Measurements from ENCODE around the gene NXPE3. TPM values are rescaled to one million over a fixed set of nuclear protein-coding genes. Genes with fewer than 3 reads are reported as not detected.
A peak's percentile ranks its signal among the peaks of the same experiment; 100 is the strongest.
"Not testable (repeated sequence)": the region's sequence is repeated elsewhere in the genome, so short reads cannot be mapped to it uniquely, and the experiment has no call there.

NXPE3 gene
- polyA plus RNA-seq, 2 donors, result 0.94 to 1.8 TPM

- Histone ChIP-seq H3K4me1 (ENCODE audit: control insufficient read depth in 2 of 2, insufficient read depth in 2 of 2, low read length in 1 of 2) (no peaks in the 10 kb centered on the region), H3K4me3 (ENCODE audit: low read depth in 1 of 2, low read length in 2 of 2) (no peak overlapping the region), H3K36me3 (ENCODE audit: control insufficient read depth in 2 of 2, insufficient read depth in 2 of 2, low read length in 1 of 2) (peaks cover 4 to 8% of the 10 kb centered on the region in 2 donors), H3K27me3 (ENCODE audit: control insufficient read depth in 1 of 2, insufficient read depth in 2 of 2, low read length in 2 of 2) (no peaks in the 10 kb centered on the region), H3K9me3 (ENCODE audit: control insufficient read depth in 2 of 2, insufficient read depth in 1 of 2, low read depth in 1 of 2, low read length in 1 of 2) (no peaks in the 10 kb centered on the region), H3K27ac (ENCODE audit: low read depth in 2 of 2, low read length in 1 of 2) (no peak overlapping the region)
- 75% methylated on average over 3 of the region's 3 CpGs for WGBS, 2 donors
These were observed 16.9 kb upstream of the NXPE3 start for GRCh38 chr3:101762041-101762646.

GRCh38 chr3:101777745-101778281 is 1.2 kb upstream of the NXPE3 start:
- not testable (repeated sequence) for H3K27ac ChIP-seq (ENCODE audit: low read depth in 2 of 2, low read length in 1 of 2); H3K9me3 ChIP-seq (ENCODE audit: control insufficient read depth in 2 of 2, insufficient read depth in 1 of 2, low read depth in 1 of 2, low read length in 1 of 2); H3K36me3 ChIP-seq (ENCODE audit: control insufficient read depth in 2 of 2, insufficient read depth in 2 of 2, low read length in 1 of 2); H3K4me3 ChIP-seq (ENCODE audit: low read depth in 1 of 2, low read length in 2 of 2); H3K27me3 ChIP-seq (ENCODE audit: control insufficient read depth in 1 of 2, insufficient read depth in 2 of 2, low read length in 2 of 2); H3K4me1 ChIP-seq (ENCODE audit: control insufficient read depth in 2 of 2, insufficient read depth in 2 of 2, low read length in 1 of 2)
- WGBS, 2 donors, result 86 to 94% methylated on average over 6 of the region's 6 CpGs

GRCh38 chr3:101778385-101779046 is 495 bp upstream of the NXPE3 start:
- 22 to 24% methylated on average over 21 of the region's 21 CpGs for WGBS, 2 donors
- Histone ChIP-seq H3K27me3 (ENCODE audit: control insufficient read depth in 1 of 2, insufficient read depth in 2 of 2, low read length in 2 of 2) (no peaks in the 10 kb centered on the region), H3K4me1 (ENCODE audit: control insufficient read depth in 2 of 2, insufficient read depth in 2 of 2, low read length in 1 of 2) (no peaks in the 10 kb centered on the region), H3K27ac (ENCODE audit: low read depth in 2 of 2, low read length in 1 of 2) (peak overlapping the region; percentile 89), H3K4me3 (ENCODE audit: low read depth in 1 of 2, low read length in 2 of 2) (peak overlapping the region; percentile 65 to 93), H3K9me3 (ENCODE audit: control insufficient read depth in 2 of 2, insufficient read depth in 1 of 2, low read depth in 1 of 2, low read length in 1 of 2) (no peaks in the 10 kb centered on the region), H3K36me3 (ENCODE audit: control insufficient read depth in 2 of 2, insufficient read depth in 2 of 2, low read length in 1 of 2) (peaks cover 0 to 4% of the 10 kb centered on the region in 2 donors)

- peaks cover 0 to 4% of the 10 kb centered on the region in 2 donors for H3K36me3 ChIP-seq (ENCODE audit: control insufficient read depth in 2 of 2, insufficient read depth in 2 of 2, low read length in 1 of 2)
- 23 to 24% methylated on average over 9 of the region's 9 CpGs for WGBS, 2 donors
- H3K27ac ChIP-seq (ENCODE audit: low read depth in 2 of 2, low read length in 1 of 2), result peak overlapping the region; percentile 89
- H3K4me1 ChIP-seq (ENCODE audit: control insufficient read depth in 2 of 2, insufficient read depth in 2 of 2, low read length in 1 of 2), result no peaks in the 10 kb centered on the region
- no peaks in the 10 kb centered on the region for H3K9me3 ChIP-seq (ENCODE audit: control insufficient read depth in 2 of 2, insufficient read depth in 1 of 2, low read depth in 1 of 2, low read length in 1 of 2)
- peak overlapping the region; percentile 65 to 93 for H3K4me3 ChIP-seq (ENCODE audit: low read depth in 1 of 2, low read length in 2 of 2)
- no peaks in the 10 kb centered on the region for H3K27me3 ChIP-seq (ENCODE audit: control insufficient read depth in 1 of 2, insufficient read depth in 2 of 2, low read length in 2 of 2)
These were observed 891 bp downstream of the NXPE3 start for GRCh38 chr3:101779822-101780381.

GRCh38 chr3:101780661-101781060 is 1.6 kb downstream of the NXPE3 start:
- Histone ChIP-seq H3K4me3 (ENCODE audit: low read depth in 1 of 2, low read length in 2 of 2) (no peak overlapping the region), H3K27me3 (ENCODE audit: control insufficient read depth in 1 of 2, insufficient read depth in 2 of 2, low read length in 2 of 2) (no peaks in the 10 kb centered on the region), H3K4me1 (ENCODE audit: control insufficient read depth in 2 of 2, insufficient read depth in 2 of 2, low read length in 1 of 2) (no peaks in the 10 kb centered on the region), H3K9me3 (ENCODE audit: control insufficient read depth in 2 of 2, insufficient read depth in 1 of 2, low read depth in 1 of 2, low read length in 1 of 2) (no peaks in the 10 kb centered on the region), H3K36me3 (ENCODE audit: control insufficient read depth in 2 of 2, insufficient read depth in 2 of 2, low read length in 1 of 2) (peaks cover 0 to 7% of the 10 kb centered on the region in 2 donors), H3K27ac (ENCODE audit: low read depth in 2 of 2, low read length in 1 of 2) (no peak overlapping the region)
- 47 to 65% methylated on average over 2 of the region's 2 CpGs for WGBS, 2 donors

- H3K9me3 ChIP-seq (ENCODE audit: control insufficient read depth in 2 of 2, insufficient read depth in 1 of 2, low read depth in 1 of 2, low read length in 1 of 2), result no peaks in the 10 kb centered on the region
- H3K36me3 ChIP-seq (ENCODE audit: control insufficient read depth in 2 of 2, insufficient read depth in 2 of 2, low read length in 1 of 2), result peaks cover 0 to 7% of the 10 kb centered on the region in 2 donors
- H3K4me1 ChIP-seq (ENCODE audit: control insufficient read depth in 2 of 2, insufficient read depth in 2 of 2, low read length in 1 of 2), result no peaks in the 10 kb centered on the region
- H3K4me3 ChIP-seq (ENCODE audit: low read depth in 1 of 2, low read length in 2 of 2), result no peak overlapping the region
- no peaks in the 10 kb centered on the region for H3K27me3 ChIP-seq (ENCODE audit: control insufficient read depth in 1 of 2, insufficient read depth in 2 of 2, low read length in 2 of 2)
- no peak overlapping the region for H3K27ac ChIP-seq (ENCODE audit: low read depth in 2 of 2, low read length in 1 of 2)
These were observed 2.2 kb downstream of the NXPE3 start for GRCh38 chr3:101781166-101781565.

- no peaks in the 10 kb centered on the region for H3K27me3 ChIP-seq (ENCODE audit: control insufficient read depth in 1 of 2, insufficient read depth in 2 of 2, low read length in 2 of 2)
- no peak overlapping the region for H3K4me3 ChIP-seq (ENCODE audit: low read depth in 1 of 2, low read length in 2 of 2)
- H3K9me3 ChIP-seq (ENCODE audit: control insufficient read depth in 2 of 2, insufficient read depth in 1 of 2, low read depth in 1 of 2, low read length in 1 of 2), result no peaks in the 10 kb centered on the region
- no peaks in the 10 kb centered on the region for H3K4me1 ChIP-seq (ENCODE audit: control insufficient read depth in 2 of 2, insufficient read depth in 2 of 2, low read length in 1 of 2)
- WGBS, 2 donors, result 82 to 85% methylated on average over 5 of the region's 5 CpGs
- peak overlapping the region in 1 of 2 donors; percentile 7 for H3K27ac ChIP-seq (ENCODE audit: low read depth in 2 of 2, low read length in 1 of 2)
- H3K36me3 ChIP-seq (ENCODE audit: control insufficient read depth in 2 of 2, insufficient read depth in 2 of 2, low read length in 1 of 2), result peaks cover 0 to 7% of the 10 kb centered on the region in 2 donors
These were observed 6.0 kb downstream of the NXPE3 start for GRCh38 chr3:101784855-101785613.

GRCh38 chr3:101791778-101792177 is 12.8 kb downstream of the NXPE3 start:
- Histone ChIP-seq H3K9me3 (ENCODE audit: control insufficient read depth in 2 of 2, insufficient read depth in 1 of 2, low read depth in 1 of 2, low read length in 1 of 2) (no peaks in the 10 kb centered on the region), H3K27me3 (ENCODE audit: control insufficient read depth in 1 of 2, insufficient read depth in 2 of 2, low read length in 2 of 2) (no peaks in the 10 kb centered on the region), H3K4me1 (ENCODE audit: control insufficient read depth in 2 of 2, insufficient read depth in 2 of 2, low read length in 1 of 2) (peaks cover 0 to 2% of the 10 kb centered on the region in 2 donors), H3K36me3 (ENCODE audit: control insufficient read depth in 2 of 2, insufficient read depth in 2 of 2, low read length in 1 of 2) (no peaks in the 10 kb centered on the region), H3K4me3 (ENCODE audit: low read depth in 1 of 2, low read length in 2 of 2) (no peak overlapping the region), H3K27ac (ENCODE audit: low read depth in 2 of 2, low read length in 1 of 2) (no peak overlapping the region)
- 90 to 94% methylated on average over 4 of the region's 4 CpGs for WGBS, 2 donors

- no peak overlapping the region for H3K4me3 ChIP-seq (ENCODE audit: low read depth in 1 of 2, low read length in 2 of 2)
- H3K9me3 ChIP-seq (ENCODE audit: control insufficient read depth in 2 of 2, insufficient read depth in 1 of 2, low read depth in 1 of 2, low read length in 1 of 2), result no peaks in the 10 kb centered on the region
- no peak overlapping the region for H3K27ac ChIP-seq (ENCODE audit: low read depth in 2 of 2, low read length in 1 of 2)
- H3K27me3 ChIP-seq (ENCODE audit: control insufficient read depth in 1 of 2, insufficient read depth in 2 of 2, low read length in 2 of 2), result no peaks in the 10 kb centered on the region
- WGBS, 2 donors, result 92 to 93% methylated on average over 3 of the region's 3 CpGs
- no peaks in the 10 kb centered on the region for H3K36me3 ChIP-seq (ENCODE audit: control insufficient read depth in 2 of 2, insufficient read depth in 2 of 2, low read length in 1 of 2)
- H3K4me1 ChIP-seq (ENCODE audit: control insufficient read depth in 2 of 2, insufficient read depth in 2 of 2, low read length in 1 of 2), result peaks cover 0 to 2% of the 10 kb centered on the region in 2 donors
These were observed 17.2 kb downstream of the NXPE3 start for GRCh38 chr3:101796077-101796680.

Data from esophagus (tissue), 2 donors.